ENCODE results near the gene OAT. TPM values are rescaled to one million over a fixed set of nuclear protein-coding genes. Genes with fewer than 3 reads are reported as not detected.

OAT gene
- total RNA-seq, 6 experiments from 2014 or later = 126 to 158 (median 137) TPM

DNA sequence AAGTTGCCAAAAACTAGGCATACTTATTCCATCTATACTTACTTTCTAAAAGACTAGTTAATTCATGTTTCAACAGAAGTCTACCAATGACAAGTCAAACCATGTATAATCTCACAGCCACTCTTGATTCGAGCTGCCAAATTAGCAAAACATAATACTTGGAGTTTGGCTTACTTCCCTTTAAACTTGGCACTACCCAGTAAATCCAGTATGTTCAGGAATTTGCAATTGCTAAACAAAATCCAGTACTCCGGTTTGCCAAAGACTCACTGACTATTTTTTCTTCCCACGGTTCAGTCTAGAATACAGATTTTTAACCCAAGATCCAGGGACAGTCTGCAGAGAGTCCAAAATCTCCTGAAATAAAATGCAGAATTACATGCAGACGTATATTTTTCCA lies 4.6 kb downstream of the OAT start:
- DNase-seq = no peak
- TF ChIP-seq, protein P1, sequence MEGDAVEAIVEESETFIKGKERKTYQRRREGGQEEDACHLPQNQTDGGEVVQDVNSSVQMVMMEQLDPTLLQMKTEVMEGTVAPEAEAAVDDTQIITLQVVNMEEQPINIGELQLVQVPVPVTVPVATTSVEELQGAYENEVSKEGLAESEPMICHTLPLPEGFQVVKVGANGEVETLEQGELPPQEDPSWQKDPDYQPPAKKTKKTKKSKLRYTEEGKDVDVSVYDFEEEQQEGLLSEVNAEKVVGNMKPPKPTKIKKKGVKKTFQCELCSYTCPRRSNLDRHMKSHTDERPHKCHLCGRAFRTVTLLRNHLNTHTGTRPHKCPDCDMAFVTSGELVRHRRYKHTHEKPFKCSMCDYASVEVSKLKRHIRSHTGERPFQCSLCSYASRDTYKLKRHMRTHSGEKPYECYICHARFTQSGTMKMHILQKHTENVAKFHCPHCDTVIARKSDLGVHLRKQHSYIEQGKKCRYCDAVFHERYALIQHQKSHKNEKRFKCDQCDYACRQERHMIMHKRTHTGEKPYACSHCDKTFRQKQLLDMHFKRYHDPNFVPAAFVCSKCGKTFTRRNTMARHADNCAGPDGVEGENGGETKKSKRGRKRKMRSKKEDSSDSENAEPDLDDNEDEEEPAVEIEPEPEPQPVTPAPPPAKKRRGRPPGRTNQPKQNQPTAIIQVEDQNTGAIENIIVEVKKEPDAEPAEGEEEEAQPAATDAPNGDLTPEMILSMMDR (IDR thresholded peaks at IDR 0.05) = no peak

DNA sequence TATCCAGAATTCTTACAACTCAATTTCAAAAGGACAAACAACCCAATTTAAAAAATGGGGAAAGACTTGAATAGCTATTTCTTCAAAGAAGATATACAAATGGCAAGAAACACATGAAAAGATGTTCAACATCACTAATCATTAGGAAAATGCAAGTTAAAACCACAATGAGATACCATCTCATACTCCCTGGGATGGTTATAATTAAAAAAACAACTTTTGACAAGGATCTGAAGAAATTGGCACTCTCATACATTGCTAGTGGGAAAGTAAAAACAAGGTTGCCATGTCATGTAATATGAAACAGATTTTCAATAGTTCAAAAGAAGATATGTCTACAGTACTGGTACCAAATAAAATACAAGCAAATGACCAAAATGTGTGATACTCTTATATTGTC lies 9.0 kb downstream of the OAT start:
- DNase-seq = no peak
- Mint-ChIP-seq H3K4me3 (no peak overlapping the region), H3K36me3 (ENCODE audit: low read depth) (peaks cover 22% of the 10 kb centered on the region), H3K9me3 (no peaks in the 10 kb centered on the region), H3K27ac (no peak overlapping the region), H3K27me3 (ENCODE audit: insufficient read depth) (no peaks in the 10 kb centered on the region; the same call in 1 of the 2 replicates), H3K4me1 (ENCODE audit: low read depth) (peaks cover 16% of the 10 kb centered on the region)
- TF ChIP-seq, protein P1 (IDR thresholded peaks at IDR 0.05) = no peak

More for the DNA sequence above, 4.6 kb downstream of the OAT start:
- Mint-ChIP-seq H3K36me3 (ENCODE audit: low read depth) (peaks cover 8% of the 10 kb centered on the region; the same call in 1 of the 2 replicates), H3K27ac (0 out of 2 replicates have a peak overlapping the region, but pooled peaks have one; percentile 15), H3K27me3 (ENCODE audit: insufficient read depth) (no peaks in the 10 kb centered on the region), H3K4me1 (ENCODE audit: low read depth) (peaks cover 44% of the 10 kb centered on the region), H3K9me3 (no peaks in the 10 kb centered on the region), H3K4me3 (no peak overlapping the region)

DNA sequence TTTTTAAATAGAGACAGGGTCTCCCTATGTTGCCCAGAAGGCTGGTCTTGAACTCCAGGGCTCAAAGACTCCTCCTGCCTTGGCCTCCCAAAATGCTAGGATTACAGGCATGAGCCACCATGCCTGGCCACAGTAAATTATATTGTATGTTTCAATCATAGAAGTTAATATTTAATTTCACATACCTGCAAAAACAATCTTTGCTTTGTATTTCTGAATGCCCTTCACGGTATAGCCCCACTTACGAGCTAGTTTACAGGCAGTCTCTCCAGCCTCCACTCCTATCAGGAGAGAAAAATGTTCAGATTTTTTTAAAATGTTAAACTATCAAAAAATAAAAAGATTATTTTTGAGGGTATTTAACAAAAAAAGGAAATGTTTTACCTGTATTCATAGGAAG lies 10.4 kb downstream of the OAT start:
- Mint-ChIP-seq H3K4me1 (ENCODE audit: low read depth) (peaks cover 8% of the 10 kb centered on the region), H3K9me3 (no peaks in the 10 kb centered on the region), H3K27ac (no peak overlapping the region), H3K36me3 (ENCODE audit: low read depth) (peaks cover 29% of the 10 kb centered on the region), H3K27me3 (ENCODE audit: insufficient read depth) (no peaks in the 10 kb centered on the region; the same call in 1 of the 2 replicates), H3K4me3 (no peak overlapping the region)
- DNase-seq = no peak
- TF ChIP-seq, protein P1 (IDR thresholded peaks at IDR 0.05) = no peak

DNA sequence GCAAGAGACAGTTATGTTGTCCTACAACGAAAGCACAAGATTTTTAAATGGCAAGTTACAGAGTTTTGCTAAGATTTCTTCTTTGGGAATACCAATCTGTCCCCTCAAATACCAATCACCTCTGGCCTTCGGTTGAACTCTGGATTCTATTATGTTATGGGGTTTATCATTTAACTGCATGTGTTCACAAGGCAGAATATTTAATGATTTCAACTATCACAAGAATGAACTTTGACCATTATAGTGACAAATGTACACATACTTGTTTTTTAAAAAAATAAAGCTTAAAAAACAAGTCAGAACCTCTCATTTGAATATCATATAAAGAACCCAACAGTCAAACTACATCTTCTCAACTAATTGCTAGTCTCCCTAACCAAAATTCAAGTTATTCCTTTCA lies 11.3 kb downstream of the OAT start:
- Mint-ChIP-seq H3K27me3 (ENCODE audit: insufficient read depth) (no peaks in the 10 kb centered on the region; the same call in 1 of the 2 replicates), H3K4me3 (no peak overlapping the region), H3K27ac (no peak overlapping the region), H3K4me1 (ENCODE audit: low read depth) (peaks cover 8% of the 10 kb centered on the region), H3K9me3 (no peaks in the 10 kb centered on the region), H3K36me3 (ENCODE audit: low read depth) (peaks cover 31% of the 10 kb centered on the region)
- no peak for DNase-seq
- TF ChIP-seq, protein P1 (IDR thresholded peaks at IDR 0.05) = no peak

DNA sequence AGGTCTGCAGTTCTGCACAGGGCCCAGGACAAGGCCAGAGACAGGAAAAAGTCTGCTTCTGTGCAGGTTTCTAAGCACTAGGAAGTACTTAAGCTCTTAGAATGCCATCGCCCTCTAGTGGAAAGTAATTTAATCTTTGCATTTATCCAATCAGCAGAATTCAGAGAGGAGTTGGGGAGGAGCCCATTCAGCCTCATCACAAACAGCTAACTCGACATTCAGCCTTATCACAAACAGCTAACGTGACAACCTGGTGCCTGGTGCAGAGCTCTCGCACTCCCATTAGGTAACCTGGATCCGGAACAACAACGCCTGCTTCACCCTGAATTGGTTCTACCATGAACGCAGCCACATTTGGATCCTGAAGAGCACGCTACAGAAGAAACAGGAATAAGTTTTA lies 15.2 kb downstream of the OAT start:
- Mint-ChIP-seq H3K9me3 (no peaks in the 10 kb centered on the region), H3K27ac (no peak overlapping the region), H3K4me1 (ENCODE audit: low read depth) (no peaks in the 10 kb centered on the region), H3K4me3 (no peak overlapping the region), H3K27me3 (ENCODE audit: insufficient read depth) (no peaks in the 10 kb centered on the region; the same call in 1 of the 2 replicates), H3K36me3 (ENCODE audit: low read depth) (peaks cover 35% of the 10 kb centered on the region)
- TF ChIP-seq, protein P1 (IDR thresholded peaks at IDR 0.05) = peak; percentile 80
- peak; percentile 81 for DNase-seq

DNA sequence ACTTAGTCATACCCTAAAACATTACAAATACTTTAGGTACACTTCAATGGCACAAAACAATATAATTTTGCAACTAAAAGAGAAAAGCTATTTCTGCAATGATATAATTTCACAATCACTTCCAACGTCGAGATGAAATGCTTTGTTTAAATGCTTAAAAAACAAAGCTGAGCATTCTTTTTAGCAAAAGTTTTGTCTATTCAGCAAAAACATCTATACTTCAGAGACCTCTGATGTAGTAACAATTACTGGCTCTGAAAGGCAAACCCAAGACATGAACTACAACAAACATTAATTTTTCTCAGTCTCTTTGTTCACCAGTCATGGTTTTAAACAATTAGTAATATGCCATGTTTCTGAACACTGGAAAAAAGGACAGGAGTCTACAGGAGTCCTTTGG lies 16.4 kb downstream of the OAT start:
- peaks cover 34% of the 10 kb centered on the region for H3K36me3 Mint-ChIP-seq (ENCODE audit: low read depth)
- no peaks in the 10 kb centered on the region for H3K9me3 Mint-ChIP-seq
- H3K27ac Mint-ChIP-seq = no peak overlapping the region
- no peak for DNase-seq
- H3K4me3 Mint-ChIP-seq = no peak overlapping the region
- no peaks in the 10 kb centered on the region for H3K27me3 Mint-ChIP-seq (ENCODE audit: insufficient read depth)
- H3K4me1 Mint-ChIP-seq (ENCODE audit: low read depth) = no peaks in the 10 kb centered on the region
- TF ChIP-seq, protein P1 (IDR thresholded peaks at IDR 0.05) = no peak

All from HFFc6 (cell line).